Superior temporal gyrus (tissue), 1 donor: Measurements from ENCODE around the gene THRB.
A peak's percentile ranks its signal among the peaks of the same experiment; 100 is the strongest.

Experiments
- DNase-seq: peaks from one replicate; pipeline ENCODE4 v3.0.0-alpha.2; 2016; ENCODE audit errors: extremely low spot score

Gene THRB

DNA sequence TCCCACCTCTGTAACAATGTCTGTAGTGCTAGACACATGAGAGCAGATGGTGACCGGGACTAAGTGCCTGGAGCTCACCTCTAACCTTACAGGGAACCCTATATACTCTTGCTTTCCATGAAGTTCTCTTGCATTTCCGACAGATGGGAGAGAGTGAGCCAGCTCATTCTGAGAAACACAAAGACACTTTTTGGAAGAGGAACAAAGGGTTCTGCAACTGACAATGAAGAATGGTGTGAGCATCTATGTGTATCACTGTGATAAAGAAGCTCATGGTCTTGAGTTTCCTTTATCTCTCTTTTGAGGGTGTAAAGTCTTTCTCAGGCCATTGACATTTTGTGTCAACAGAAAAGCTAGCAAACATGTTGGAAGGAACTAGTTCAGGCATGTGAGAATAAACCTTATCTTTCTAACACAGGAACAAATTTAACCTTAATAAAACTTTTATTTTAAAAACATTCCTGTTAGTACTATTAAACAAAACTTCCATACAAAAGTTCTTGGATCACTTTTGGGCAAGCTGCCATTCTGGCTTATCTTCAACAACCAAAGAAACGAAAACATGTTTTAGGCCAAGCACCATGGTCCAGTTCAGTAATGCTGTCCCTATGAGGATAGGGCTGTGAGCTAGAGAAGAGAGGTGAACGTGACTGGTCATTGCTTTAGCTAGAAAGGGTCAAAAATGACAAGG, 142.7 kb downstream of the THRB start:
- DNase-seq = peak; percentile 56

DNA sequence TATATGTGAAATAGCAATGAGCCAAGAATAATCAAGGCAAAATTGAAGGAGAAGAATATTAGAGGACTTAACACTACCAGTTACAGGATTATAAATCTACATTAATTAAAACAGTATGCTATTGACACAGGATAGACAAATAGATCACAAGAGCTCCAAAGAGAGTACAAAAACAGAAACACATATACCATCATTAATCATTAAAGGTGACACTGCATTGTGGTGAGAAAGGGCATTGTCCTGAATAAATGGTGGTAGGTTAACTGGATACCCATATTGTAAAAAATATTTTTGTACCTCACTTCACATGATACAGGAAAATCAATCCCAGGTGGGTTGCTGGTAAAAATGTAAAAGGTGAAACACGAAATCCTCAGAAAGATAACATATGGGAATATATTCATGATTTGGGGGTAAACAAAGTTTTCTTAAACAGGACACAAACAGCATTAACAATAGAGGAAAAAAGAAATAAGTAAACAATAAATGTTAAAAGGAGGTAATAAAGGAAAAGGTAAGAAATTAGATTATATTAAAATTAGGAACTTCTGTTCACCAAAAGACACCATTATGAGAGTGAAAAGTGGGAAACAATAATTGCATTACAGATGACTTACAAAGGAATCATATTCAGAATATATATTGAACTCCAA, 145.2 kb downstream of the THRB start:
- DNase-seq = no peak

DNA sequence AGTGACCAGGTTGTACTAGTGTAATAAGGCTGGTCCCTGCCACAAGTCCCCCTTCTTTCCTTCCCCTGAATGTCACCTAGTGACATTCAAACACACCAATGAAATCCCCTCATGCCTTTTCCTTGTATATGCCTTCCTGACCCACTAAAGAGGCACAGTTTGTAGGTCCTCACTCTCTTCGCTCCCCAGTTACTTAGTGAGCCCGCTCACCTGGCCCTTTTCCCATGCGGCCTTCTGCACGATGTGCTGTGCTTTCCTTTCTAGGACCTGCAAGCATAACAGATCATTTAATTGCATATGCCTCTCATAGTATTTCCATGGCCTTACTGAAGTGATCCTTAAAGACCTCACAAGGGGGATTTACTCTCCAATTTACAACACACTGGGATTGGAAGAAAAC, 146.3 kb downstream of the THRB start:
- DNase-seq = no peak

DNA sequence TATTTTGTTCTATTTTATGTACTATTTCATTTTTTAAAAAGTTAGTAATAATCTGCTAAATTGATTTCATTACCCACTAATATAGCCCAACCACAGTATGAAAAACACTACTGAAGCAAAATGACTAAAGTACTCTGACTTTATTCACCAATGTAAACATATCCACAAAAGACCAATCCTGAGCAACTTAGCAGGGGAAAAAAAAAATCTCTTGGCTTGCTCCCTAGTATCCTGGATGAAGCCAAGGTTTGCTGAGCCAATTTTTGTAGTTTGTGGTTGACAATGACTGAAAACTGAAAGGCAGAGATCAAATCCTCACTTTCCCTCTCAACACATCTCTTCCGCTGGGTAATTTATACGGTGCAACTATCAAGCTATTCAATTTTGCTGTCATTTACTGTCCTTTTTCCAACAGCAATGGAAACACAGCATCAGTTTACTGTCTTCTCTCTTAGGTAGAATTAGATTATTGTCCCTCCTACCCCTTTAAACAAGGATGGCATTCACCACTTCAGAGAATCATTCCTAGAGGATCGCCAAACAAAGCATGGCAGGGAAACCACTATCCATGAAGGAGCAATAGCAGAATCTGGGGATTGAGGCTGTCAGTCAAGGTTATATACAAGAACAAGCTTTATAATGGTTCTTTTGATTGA, 149.7 kb downstream of the THRB start:
- DNase-seq = no peak

DNA sequence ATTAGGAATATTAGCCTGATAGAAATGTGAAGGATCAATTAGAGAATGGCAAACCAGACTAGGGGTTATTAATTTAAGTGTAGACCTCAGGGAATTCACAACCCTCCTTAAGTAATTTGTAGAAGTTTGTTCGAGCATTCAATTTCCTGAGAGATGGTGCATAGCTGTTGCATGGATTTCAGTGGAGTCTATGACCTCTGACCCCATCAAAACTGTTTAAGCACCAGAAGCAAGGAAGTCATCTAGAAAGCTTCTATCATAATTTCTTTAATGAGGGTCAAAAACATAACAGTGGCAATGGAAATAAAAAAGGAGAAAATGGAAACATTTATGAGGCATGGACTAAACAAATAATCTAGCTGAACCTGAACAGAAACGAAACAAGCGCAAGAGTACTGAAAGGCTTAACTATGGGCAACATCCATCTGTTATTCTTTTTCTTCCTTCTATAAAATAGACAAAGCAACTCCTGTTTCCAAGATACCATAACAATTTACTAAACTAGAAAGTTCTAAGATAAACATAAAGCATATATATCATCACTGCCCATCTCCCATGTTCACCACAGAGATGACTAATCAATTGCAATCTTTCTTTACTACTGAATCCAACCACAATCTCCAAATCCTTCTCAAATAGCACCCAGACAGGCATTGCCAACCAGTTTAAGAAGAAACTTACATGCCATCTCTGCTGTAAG, 151.4 kb downstream of the THRB start:
- DNase-seq = no peak

DNA sequence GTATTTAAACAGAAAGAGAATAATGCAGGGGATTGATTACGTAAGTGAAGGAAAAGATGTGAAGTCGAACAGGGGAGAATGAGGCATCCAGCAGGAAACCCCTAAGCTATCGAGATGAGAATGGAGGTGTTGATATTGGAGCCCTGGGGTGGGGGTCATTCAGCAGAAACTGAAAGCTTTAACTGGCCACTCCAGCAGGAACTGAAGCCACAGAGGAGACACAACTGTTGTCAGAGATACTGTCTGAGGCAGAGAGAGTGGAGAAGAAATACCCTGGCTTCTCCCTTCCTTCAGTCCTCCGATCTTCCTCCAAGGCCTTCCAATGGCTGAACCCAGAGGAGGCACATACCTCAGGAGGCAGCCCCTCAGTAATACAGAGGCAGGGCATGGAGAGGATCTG, 152.4 kb downstream of the THRB start:
- DNase-seq = no peak

DNA sequence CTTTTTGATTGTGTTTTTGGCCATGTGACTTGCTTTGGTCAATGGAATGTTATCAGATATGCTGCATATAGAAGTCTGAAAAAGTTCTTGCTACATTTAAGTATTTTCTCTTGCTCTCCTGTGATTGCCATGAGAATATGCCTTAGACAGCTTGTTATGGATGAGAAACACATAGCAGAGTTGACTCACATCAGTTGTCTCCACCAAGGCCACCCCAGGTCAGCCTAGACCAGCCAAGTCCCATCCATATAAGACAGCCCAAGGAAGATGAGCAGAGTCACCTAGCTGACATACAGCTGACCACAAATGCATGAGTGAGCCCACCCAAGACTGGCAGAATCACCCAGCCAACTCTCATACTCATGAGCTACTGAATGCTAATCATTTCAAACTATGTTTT, 153.0 kb downstream of the THRB start:
- no peak for DNase-seq

DNA sequence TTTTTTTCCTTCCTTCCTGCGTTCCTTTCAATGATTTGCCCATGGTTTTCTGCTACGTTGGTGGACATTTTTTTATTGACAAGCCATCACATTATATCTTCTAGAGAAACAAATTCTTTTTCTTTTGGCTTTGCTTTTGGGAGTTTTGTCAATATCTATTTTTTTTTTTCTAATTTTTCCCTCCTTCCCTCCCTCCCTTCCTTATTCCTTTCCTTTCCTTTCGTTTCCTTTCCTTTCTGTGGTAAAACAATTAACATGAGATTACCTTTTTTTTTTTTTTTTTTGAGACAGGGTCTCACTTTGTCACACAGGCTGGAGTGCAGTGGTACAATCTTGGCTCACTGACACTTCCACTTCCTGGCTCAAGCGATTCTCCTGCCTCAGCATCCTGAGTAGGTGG, 153.7 kb downstream of the THRB start:
- DNase-seq = no peak

DNA sequence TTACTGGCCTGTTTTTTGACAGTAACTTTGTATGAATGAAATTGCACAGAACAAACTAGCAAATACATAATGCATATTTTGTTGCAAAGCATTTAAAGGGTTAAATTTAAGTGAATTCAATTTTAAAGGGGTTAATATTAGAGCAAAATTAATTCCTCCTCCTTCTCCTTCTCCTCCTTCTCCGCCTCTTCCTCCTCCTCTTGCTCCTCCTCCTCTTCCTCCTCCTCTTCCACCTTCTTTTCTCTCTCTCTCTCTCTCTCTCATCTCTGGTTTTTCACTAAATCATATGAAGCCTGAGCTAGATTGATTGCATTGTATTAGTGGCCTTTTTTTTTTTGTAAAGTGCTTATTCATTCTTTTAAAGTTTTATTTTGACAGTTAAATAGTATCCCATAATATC, 154.5 kb downstream of the THRB start:
- no peak for DNase-seq

DNA sequence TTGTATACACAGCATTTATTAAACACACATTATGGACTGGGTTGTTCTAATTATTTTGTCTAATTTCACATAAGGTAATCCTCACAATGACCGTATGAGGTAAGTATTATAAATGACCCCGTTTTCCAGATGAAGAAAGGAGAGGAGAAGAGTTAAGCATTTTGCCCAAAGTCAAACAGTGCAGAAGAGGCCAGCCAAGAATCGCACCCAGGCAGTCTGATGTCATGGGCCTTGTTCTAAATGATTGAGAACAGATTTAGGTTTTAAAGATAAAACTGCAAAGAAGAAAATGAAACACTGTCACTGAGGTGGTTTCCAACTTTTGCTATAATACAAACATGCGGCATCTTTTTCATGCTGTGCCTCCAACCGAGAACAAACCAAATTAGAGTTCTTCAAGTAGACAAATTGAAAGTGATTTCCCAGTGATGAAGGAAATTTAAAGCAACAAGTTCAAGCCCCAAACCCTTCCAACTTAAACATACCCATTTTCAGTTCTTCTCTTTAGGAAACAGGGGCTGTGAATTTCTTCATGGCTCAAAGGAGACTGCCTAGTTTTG, 155.3 kb downstream of the THRB start:
- no peak for DNase-seq

DNA sequence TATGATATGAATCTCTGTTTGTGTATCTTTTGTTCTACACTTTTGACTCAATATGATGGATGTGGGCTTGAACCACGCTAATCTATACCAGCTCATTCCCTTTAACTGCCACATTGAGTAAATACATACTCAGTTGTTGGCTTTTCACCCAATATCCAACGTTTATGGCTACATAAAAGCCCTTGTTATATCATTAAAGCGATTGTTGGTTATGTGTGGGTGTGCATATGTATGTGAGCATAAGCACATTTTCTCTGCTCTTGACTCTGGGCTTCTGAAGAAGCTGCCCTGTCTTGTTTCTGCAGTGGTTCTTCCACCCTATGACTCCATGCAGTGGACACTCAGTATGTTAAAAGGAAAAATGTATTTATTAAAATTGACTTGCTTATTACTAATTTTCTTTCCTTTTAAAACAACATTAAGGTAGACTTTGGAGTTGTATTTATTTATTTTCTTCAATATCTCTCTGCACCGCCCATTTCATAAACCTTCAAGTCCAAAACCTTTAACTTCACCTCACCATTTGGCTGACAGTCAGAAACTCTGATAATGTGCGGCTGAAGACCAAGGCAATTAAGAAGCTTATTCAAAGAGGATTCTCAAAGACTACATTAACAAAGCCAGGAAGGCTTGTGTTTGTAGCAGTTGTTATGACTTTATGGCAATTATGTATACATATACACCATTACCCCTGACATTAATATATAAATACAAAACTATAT, 156.1 kb downstream of the THRB start:
- no peak for DNase-seq

DNA sequence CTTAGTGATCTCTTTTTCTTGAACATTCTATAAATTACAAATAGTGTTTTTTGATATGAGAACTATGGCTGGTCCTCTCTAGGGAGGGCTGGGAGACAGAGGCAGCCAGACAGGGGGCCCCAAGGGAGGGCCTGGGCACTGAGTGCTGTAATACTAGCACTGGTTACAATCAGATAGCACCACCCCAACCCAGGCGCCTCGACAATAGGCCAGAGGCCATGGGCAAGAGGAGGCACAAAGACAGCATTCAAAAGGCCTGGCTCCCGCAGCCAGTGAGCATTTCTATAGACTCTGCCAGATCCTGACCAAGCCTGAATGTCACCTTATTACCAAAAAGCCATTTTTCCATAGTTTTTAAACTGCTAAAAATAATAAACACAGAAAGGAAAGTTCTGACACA, 158.5 kb downstream of the THRB start:
- peak; percentile 70 for DNase-seq

DNA sequence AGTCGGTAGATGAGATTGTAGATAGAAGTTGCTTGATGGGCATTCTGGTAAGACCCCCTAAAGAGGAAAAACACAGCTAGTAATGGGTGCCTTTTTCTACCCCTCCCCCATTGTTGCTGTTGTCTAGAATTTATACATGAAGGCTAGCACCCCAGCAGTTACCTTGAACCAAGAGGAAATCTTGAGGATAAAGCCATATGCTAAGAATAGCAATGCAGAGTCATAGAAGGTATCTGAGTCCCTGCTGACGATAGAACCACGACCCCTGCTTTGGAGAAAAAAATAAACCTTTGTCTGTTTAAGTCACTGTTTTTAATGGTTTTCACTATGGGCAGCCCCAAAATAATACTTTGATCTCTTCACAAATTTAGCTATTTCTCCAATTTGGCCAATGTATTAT, 162.6 kb downstream of the THRB start:
- DNase-seq = no peak

DNA sequence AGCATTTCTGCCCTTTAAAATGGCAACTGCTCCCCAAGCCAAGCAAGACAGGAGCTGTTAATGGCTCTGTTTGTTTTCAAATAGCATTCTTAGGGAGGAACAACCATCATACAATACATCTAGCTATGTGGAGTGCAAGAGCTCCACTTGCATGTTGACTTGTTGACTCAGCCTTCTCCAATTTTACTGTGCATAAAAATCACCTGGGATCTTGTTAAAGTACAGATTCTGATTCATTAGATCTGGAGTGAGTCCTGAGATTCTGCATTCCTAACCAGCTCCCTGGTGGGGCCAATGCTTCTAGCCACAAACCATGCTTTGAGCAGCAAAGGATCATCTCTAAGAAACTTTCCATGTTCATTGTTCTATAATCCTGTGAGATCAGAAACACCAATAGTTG, 171.4 kb downstream of the THRB start:
- no peak for DNase-seq

DNA sequence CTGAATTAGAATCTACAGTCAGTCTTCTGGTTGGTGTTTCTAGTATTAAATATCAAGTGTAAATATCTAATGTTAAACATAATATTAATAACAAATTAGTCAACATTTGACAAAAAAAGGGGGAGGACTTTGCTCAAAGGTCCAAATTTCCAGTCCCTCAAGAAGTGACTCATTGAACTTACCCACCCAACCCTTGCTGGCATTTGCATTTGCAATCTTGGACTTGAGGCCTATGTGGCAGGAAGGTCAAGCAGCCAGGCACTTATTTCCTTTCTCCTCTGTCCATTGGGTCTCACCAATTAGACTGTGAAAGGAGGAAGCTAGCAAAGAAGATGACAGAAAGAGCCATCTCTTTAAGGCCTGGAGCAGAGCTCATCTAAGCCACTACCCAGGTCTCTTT, 174.0 kb downstream of the THRB start:
- DNase-seq = no peak

DNA sequence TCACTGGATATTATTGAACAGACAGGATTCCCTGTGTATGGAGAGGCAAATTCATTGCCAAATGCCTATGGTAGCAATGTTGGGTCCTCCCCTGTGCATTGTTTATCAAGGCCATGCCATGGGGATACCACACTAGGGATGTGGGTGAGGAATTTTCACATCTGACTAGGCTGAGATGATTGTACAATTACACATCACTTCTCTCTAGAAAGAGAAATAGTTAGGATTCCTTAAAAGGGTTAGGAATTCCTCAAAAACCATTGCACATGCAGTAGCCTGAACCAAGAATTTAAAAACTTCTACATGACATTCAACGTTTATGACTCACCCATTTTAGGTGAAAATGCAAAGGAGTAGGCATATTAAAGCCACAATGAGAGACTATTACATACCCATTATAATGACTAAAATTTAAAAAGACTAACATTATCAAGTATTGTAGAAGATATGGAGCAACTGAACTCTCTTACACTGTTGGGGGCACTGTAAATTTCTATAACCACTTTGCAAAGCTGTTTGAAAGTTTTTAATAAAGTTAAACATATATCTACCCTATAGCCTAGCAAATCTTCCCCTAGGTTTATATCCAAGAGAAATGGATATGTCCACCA, 175.9 kb downstream of the THRB start:
- no peak for DNase-seq

DNA sequence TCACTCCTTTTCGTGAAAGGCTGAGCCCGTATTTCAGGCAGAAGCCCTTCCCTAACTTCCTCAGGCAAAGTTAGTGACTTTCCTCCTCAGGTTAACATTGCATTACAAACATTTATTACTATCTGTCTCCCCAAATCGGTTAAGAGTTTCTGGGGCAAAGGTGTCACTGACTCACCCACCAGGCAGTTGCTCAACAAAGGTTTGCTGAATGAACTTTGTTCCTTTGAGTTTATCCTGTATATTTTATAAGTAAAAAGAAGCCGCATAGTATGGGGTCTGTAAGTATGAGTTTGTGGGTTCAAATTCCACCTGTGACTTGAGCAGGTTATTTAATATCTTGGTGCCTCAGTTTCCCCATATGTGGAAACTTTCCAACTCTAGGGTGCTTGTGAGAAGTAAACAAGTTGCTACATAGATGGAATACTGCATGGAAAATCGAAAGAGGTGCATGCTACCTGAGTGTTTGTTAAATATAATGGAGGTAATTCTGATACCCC, 177.7 kb downstream of the THRB start:
- DNase-seq = no peak

DNA sequence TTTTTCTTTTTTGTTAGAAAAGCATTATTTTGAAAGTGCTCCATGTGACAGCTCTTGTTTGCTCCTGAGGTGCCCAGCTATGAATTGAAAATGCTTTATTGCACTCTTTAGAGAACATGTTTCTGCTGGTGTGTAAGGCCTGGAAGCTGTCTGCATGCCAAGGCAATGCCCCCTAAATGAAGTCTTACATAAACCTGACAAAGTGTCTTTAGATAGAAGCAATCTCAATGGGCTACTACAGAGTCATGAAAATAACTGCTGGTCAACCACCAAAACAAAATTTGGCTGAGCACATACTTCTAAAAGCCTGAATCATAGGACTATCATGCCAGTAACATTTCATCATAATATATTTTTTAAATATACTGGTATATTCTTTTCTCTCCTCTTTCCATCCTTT, 178.7 kb downstream of the THRB start:
- DNase-seq = no peak

DNA sequence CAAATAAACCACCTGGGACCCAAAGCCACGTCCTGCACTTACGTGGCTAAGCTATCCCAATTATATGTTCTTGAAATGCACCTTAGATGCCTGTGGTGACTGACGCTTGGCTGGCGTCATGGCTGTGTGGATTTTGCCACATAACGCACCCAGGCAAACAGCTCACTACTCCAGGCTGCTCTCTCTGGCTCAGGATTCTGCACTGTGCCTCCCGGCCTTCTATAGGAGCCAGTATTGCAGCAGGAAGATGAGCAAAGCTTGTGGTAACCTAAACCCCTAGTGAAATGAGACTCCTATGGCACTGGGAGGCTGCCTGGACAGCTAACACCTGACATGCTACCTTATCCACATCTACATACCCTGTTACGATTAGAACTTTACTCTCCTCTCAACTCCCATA, 179.3 kb downstream of the THRB start:
- no peak for DNase-seq

DNA sequence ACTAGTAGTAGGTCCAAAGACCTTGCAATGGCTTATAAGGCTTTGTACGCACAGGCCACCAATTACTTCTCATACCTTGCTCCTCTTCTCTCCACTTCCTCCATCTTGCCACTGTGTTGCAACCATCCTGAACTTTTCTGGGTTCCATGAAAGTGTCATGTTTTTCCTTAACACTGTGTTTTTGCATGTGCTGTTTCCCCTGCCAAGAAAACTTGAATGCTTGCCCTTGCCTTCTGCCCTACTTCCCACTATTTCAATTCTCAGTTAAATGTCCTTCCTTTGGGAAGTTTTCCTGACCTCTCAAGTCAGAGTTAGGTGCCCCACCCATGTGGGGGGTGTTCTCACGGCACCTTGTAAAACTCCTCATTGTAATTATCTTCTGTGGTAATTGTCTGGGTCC, 182.8 kb downstream of the THRB start:
- DNase-seq = no peak

DNA sequence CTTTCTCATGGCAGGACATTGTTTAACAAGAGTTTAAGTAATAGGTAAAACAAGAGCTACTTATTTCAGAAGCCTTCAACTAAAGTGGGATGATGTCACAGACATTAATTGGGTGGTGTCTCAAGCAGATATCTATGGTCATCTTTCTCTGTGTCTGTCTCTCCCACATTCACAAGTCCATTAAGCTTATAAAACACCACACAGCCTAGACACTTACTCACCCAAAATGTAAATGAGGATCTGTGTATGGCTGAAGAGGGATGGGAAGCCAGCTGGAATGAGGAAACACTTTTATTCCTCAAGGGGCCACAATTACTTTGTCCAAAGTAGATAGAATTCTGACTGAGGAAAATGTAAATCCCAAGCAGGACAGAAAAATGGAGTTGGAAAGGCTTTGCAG, 183.8 kb downstream of the THRB start:
- no peak for DNase-seq
